HG02970 (cell line): ENCODE results near the gene LHPP.
"Not testable (repeated sequence)": the region's sequence is repeated elsewhere in the genome, so short reads cannot be mapped to it uniquely, and the experiment has no call there.

Experiments
- ATAC-seq: cut with Tn5 transposase; IDR thresholded peaks from one replicate; pipeline ENCODE4 v1.9.1; 2021; ENCODE audit warnings: mild to moderate bottlenecking, moderate library complexity, moderate number of reproducible peaks; ENCODE audit not compliant: unreplicated experiment, low FRiP score

LHPP gene

DNA sequence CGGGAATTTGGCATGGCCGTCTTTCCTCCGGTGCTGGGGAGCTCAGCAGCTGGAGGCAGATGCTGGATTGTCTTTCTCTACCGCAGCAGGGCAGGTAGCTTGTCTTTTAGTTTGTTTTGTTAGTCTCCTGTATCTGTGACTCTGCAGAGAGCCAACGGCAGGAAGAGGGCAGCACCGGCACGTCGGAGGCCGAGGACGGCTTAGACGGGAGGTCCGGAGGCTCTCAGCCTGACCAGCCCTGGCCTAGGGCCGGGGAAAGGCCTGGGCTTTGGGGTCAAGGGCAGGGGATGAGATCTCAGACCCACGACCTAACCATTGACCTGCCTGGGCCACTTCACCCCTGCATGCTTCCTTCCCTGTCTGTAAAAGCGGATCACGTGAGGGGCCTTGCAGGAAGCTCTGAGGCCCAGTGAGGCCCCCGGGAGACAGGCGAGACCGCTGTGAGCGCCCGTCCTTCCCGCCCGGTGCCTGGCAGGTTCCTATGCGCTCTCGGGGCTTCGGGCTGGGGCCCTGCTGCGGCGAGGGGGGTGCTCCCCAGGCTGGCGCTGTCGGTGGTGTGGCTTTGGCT lies 72.7 kb downstream of the LHPP start:
- no peak for ATAC-seq

DNA sequence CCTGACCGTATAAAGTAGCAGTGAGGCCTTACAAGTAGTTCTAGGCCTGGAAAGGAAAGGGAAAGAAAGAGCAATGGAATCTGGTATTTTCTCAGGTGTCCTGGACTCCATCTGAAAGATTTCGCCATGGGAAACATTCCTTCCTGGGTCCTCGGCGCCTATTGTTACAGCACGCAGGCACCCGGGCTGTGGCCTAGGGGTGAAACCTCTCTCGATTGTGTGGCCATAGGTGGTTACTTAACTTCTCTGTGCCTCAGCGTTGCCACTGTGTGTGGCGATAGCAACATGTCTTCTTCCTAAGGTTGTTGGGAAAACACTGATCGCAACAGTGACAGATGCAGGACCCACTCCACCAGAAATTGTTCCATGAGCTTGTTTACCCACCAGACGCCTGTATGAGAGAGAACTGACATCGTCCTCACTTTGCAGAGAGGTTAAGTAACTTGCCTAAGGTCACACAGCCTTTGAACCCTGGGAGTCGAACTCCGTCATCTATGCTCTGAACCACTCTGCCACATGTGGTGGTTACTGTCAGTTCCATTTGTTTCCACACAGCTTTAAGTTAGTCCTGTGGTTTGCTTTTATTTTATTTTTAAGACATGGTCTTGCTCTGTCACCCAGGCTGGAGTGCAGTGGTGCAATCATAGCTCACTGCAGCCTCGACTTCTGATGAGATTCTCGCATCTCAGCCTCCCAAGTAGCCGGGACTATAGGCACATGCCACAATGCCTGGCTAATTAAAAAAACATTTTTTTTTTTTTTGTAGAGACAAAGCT lies 73.4 kb downstream of the LHPP start:
- ATAC-seq, result no peak

DNA sequence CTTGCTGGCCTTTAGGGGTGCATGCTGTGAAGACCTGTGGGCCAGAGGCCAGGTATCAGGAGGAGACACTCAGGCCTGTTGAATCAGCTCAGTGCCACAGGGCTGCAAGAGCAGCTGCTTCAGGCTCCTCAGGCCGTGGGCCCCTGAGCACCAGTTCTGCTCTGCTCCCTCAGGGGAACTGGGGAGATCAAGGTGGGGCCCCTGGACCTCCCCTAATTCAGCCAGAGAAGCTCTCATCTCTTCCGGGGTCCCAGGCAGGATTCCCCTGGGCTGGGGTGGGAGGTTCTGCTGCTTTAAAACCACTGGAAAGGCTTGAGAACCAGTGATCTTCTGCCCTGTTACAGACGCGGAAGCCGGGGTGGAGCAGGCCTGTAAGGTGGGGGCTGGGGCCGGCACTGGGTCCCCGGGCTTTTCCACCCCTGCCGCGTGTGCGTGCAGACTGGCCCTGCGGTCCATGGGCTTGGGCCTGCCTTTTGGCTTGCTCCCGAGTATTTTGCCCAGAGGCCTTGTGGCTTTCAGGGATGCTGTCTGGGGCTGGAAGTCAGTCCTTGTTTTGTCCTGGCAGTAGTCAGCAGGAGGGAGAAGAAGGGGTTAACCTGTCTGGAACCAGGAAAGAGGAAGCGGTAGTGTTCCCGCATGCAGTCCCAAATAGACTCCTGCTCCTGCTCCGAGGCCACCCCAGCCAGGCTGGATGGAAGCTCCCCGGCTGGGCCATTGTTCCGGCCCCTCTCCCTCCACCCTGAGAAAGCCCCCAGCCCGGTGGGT lies 74.3 kb downstream of the LHPP start:
- no peak for ATAC-seq

DNA sequence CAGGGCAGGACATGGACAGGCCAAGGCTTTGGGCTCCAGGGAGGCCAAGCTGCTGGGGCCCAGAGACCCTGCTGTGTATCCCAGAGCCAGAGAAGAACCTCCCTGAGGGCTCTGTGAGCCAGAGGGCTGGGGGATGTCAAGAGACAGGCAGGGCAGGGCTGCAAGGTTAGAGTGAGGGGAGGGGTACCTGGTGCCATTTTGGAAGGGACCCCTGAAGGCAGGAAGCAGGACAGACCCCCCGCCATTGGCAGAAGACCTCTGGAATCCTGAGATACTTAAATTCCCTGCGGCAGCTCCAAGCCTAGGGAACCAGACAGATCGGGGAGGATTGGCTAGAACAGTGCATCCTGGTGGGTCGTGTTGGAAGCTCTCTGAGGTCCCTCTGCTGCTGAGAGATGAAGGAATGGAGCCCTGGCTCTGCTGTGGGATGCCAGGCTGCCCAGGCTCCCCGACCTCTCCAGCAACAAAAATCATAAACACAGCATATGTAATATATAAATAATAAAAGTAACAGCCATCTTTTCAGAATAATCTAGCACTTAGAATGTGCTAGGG lies 75.0 kb downstream of the LHPP start:
- no peak for ATAC-seq

GRCh38 chr10:124537166-124537725 lies 75.6 kb downstream of the LHPP start:
- no peak for ATAC-seq

- no peak for ATAC-seq
These were observed 76.3 kb downstream of the LHPP start for GRCh38 chr10:124537891-124538290.

DNA sequence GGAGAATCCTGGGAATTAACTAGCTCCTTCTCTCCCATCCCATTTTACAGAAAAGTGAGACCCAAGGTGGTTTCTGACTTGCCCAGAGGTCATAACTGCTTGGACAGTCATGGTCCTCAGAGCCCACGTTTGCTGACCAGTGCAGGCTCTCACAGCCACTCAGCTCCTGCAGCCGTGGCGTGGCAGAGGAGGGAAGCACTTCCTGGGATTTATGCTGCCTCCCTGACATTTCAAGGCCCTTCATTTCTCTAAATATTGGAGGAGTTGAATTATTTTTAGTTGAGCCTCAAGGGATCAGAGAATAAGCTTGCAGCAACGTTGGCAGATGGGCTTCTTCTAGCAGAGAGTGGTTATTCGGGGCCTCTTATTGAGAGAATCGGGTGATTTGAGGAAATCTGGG lies 77.1 kb downstream of the LHPP start:
- no peak for ATAC-seq

DNA sequence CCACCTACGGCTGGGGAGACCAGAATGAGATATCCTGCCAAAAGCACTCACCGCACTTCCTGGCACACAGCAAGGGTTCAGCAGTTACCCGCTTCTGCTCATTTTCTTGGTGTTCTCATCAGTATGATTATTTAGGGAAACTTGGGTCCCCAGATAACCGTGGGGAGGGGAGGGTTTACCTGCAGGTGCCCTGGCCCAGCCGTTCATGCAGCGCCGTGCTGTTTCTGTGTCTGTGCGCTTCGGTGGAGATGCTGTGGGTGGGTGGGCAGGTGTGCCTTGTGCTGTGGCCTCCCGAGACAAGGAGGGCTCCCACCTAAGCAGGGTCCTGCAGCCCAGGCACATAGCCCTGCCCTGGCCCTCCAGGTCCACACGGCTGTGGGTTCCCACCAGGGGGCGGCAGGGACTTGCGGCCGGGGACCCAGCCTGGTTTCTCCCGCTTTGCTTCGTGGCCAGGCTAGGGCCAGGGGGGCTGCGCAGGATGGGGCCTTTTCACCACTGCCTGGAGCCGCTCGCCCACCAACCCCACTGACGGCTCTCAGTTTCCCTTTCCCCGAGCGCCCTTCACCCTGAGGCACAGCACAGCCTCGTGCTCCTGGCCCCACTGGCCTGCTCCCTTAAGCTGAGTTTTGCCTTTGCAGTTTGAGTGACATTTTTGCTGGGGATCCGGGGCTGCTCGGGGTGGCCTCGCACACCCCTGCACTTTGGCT lies 78.5 kb downstream of the LHPP start:
- no peak for ATAC-seq

DNA sequence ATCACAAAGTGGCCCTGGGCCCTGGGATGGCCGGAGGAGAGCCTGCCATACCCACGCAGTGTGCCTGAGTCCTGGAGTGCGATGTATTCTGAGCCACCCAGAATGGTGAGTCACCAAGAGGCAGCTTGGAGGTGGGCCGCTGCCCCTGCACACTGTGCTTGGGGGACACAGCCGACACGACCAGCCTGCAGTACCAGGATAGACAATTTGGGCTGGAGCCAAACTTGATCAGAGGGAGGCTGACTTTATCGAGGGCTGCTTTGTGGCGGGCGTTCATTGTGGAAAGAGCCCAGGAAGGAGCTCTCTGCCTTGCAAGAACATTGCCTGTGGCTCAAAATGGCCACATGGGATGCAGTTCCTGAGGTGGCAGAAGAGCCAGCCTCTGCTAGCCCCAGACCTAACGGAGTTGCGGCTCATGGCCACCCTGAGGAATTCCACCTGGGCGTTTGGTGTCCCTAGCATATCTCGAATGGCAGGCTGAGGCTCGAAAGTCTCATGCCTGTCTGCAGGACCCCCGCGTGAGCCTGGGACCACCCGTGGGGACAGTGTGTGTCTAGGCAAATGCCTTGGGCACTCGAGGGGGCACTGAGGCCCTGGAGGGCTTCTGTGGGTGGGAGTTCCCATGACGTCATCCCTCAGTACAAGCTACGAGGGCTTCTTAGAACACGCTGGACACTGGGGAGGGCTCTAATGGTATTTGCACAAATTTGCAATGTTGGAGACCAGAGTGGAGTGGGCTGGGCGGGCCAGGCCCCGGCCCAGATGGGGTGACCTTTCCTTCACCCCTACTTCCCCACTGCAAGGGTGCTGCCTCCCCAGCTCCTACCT lies 79.7 kb downstream of the LHPP start:
- ATAC-seq, result no peak

GRCh38 chr10:124542336-124542735 lies 80.7 kb downstream of the LHPP start:
- no peak for ATAC-seq

- ATAC-seq, result no peak
These were observed 81.5 kb downstream of the LHPP start for GRCh38 chr10:124543146-124543545.

- no peak for ATAC-seq
These were observed 82.3 kb downstream of the LHPP start for GRCh38 chr10:124543971-124544370.

DNA sequence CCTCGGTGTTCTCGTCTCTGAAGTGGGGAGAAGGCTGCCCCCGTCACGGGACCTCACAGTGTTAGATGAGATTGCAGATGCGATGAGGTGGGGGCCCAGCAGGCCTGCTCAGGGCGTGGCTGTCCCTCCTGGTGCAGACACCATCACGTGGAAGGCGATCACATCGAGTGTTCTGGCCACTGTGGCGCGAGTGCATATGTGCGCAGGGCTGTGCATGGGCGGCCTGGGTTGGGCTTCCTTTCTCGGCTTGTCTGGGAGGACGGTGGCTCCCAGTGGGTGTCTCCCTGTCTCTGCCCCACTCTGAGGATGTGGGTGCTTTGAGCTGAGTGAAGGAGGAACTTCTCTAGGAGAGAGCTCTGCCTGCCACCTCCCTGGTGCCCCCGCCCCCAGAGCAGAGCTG lies 83.1 kb downstream of the LHPP start:
- ATAC-seq, result no peak

DNA sequence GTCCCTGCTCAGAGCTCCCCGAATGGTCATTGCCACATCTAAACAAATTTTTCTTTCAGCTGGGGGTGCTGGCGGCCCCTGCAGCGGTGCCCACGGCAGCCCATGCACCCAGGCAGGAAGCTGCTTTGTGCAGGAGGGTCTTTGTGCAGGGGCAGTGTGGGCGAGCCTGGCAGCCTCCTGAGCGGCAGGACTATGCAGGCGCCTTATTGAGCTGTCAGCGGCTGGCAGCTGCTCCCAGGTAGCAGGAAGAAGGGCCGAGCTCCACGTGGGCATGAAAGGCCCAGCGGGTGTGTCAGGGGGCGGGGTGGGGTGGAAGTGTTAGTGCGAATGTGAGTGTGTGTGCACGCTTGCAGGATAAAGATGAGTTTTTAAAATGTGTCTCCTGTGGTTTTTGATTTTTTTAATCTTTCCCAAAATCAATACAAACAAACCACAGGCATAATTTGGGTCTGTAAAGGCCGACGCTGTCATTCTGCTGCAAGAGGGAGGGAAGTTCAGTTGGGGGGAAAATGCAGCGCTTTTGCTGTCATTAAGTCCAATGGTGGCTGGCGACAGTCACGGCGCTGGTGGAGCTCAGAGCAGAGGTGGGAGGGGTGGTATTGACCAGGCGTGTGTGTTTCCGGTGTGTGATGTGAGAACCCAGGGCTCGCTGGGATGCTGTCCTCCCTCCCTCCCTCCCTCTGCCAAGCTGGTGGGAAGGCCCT lies 83.9 kb downstream of the LHPP start:
- no peak for ATAC-seq

- no peak for ATAC-seq
These were observed 84.4 kb downstream of the LHPP start for GRCh38 chr10:124546055-124546369.

GRCh38 chr10:124546957-124547646 lies 85.5 kb downstream of the LHPP start:
- ATAC-seq, result no peak

DNA sequence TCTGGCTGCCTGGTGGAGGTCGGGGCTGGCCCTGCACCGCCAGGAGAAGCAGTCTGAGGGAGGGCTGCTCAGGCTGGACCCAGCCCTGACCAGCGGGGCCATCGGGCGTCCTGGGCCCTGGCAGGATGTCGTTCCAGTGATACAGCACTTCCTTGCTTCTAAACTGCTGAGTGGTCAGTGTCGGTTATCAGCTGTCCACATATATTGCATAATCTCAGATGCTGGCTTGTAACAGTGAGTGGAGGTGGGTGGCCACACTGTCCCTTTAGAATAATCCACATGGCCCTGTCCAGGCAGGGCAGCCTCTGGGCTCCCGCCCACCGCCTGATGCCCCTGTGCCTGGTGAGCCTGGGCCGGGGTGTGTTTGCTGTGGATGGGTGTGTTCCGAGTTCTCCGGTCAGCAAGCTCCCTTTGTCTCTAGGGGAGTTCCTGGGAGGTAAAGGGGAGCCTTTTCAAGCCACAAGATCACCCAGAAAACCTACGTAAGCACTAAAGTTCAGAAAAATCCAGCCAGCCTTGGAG lies 86.1 kb downstream of the LHPP start:
- ATAC-seq, result no peak

- not testable (repeated sequence) for ATAC-seq
These were observed 87.5 kb downstream of the LHPP start for GRCh38 chr10:124549171-124549570.
